ENCODE results near the gene FGF14.

- no peak for TF ChIP-seq POLR2A (IDR thresholded peaks at IDR 0.05)
- no peak for TF ChIP-seq CTCF (IDR thresholded peaks at IDR 0.05)
- TF ChIP-seq POLR2AphosphoS5 (IDR thresholded peaks at IDR 0.05), result no peak
These were observed 450.7 kb downstream of the FGF14 start for GRCh38 chr13:101951114-101951513.
